Measurements from ENCODE around the gene RASSF1.

- TF ChIP-seq POLR2AphosphoS5 (IDR thresholded peaks at IDR 0.05; ENCODE audit: low read depth, low read length) (no peak), USF2 (IDR thresholded peaks at IDR 0.05; ENCODE audit: low read length) (no peak), CTCF (IDR thresholded peaks at IDR 0.05; ENCODE audit: control extremely low read depth in 1 of 3, insufficient read depth in 1 of 3, low read depth in 1 of 3, low read length in 3 of 3) (no peak), EZH2 (IDR thresholded peaks at IDR 0.05; ENCODE audit: low read depth, low read length, severe bottlenecking) (no peak), YY1 (IDR thresholded peaks at IDR 0.05; ENCODE audit: low read depth, low read length) (no peak), RNF2 (IDR thresholded peaks at IDR 0.05; ENCODE audit: borderline replicate concordance, low read depth, low read length, missing control alignments, poor library complexity, severe bottlenecking) (no peak), PHF8 (conservative IDR thresholded peaks at IDR 0.05; ENCODE audit: low read depth, low read length) (no peak)
Measured at GRCh38 chr3:50378757-50379156, 38.1 kb upstream of the RASSF1 start.

All from H1 (cell line).